Caco-2 (cell line): ENCODE measurements around the gene PTGR1. TPM values are rescaled to one million over a fixed set of nuclear protein-coding genes. Genes with fewer than 3 reads are reported as not detected.

Source experiments
- BruUV-seq: library from RNA; stranded (reverse); fragments of 400-500 nt; replicated peaks from 2 replicates; lab custom pipeline; 2021; lab: Mats Ljungman, UMichigan
- CTCF ChIA-PET: fragments of 300-600 bp; sonication (Branson Sonifier 250); formaldehyde crosslinking; loops from one replicate; lab custom pipeline; 2022; ENCODE audit warnings: antibody characterized with exemption; lab: Charles Lee
- POLR2A ChIA-PET: fragments of 300-600 bp; sonication (Branson Sonifier 250); formaldehyde crosslinking; loops from one replicate; lab custom pipeline; 2022; ENCODE audit warnings: antibody characterized with exemption; lab: Charles Lee
- DNase-seq, 2 experiments: peaks; one replicate each; pipeline versions ENCODE4 v3.0.0 to v3.0.0-alpha.2; 2020 to 2022
- H3K27me3 ChIP-seq: replicated peaks from 2 replicates; pipeline ENCODE4 v1.6.0; 2011; ENCODE audit warnings: low read length; ENCODE audit not compliant: control insufficient read depth, insufficient read depth
- H3K36me3 ChIP-seq: 2 replicates; pipeline ENCODE4 v1.5.1; 2011; ENCODE audit warnings: low read length; ENCODE audit not compliant: control insufficient read depth, insufficient read depth
- H3K4me1 ChIP-seq: fragments of 250-450 bp; sonication (Bioruptor Pico); 2 replicates; pipeline ENCODE4 v1.5.1; 2020; ENCODE audit warnings: mild to moderate bottlenecking
- H3K4me3 ChIP-seq: 2 replicates; pipeline ENCODE4 v1.5.1; 2011; ENCODE audit warnings: low read depth, mild to moderate bottlenecking, control low read depth, low read length
- H3K9me3 ChIP-seq: fragments of 250-450 bp; sonication (Bioruptor Pico); 2 replicates; pipeline ENCODE4 v1.5.1; 2020; ENCODE audit warnings: mild to moderate bottlenecking, moderate library complexity
- H3K27ac Mint-ChIP-seq: one replicate; pipeline ENCODE4 v1.8.0; 2022; ENCODE audit warnings: mixed read lengths; ENCODE audit not compliant: unreplicated experiment
- H3K27me3 Mint-ChIP-seq: one replicate; pipeline ENCODE4 v1.8.0; 2022; ENCODE audit warnings: mixed read lengths; ENCODE audit not compliant: insufficient read depth, unreplicated experiment
- H3K36me3 Mint-ChIP-seq: one replicate; pipeline ENCODE4 v1.8.0; 2022; ENCODE audit warnings: mild to moderate bottlenecking, mixed read lengths; ENCODE audit not compliant: insufficient read depth, unreplicated experiment
- H3K4me1 Mint-ChIP-seq: one replicate; pipeline ENCODE4 v1.8.0; 2022; ENCODE audit warnings: low read depth, mixed read lengths; ENCODE audit not compliant: unreplicated experiment
- H3K4me3 Mint-ChIP-seq: one replicate; pipeline ENCODE4 v1.8.0; 2022; ENCODE audit warnings: mild to moderate bottlenecking, moderate library complexity, mixed read lengths; ENCODE audit not compliant: unreplicated experiment
- H3K9me3 Mint-ChIP-seq: one replicate; pipeline ENCODE4 v1.8.0; 2022; ENCODE audit warnings: mixed read lengths; ENCODE audit not compliant: unreplicated experiment
- CTCF ChIP-seq, 2 experiments: fragments of 200-600 bp in 1 of 2; IDR thresholded peaks; 1 replicate in 1 of 2; 2 replicates in 1 of 2; pipeline versions ENCODE4 v1.5.1 to v1.8.0; 2011 to 2022; ENCODE audit warnings: antibody characterized with exemption in 1 of 2, control low read depth in 1 of 2, inconsistent platforms in 1 of 2, low read depth in 1 of 2, low read length in 1 of 2, mild to moderate bottlenecking in 1 of 2, moderate library complexity in 1 of 2; ENCODE audit not compliant: insufficient read depth in 1 of 2, severe bottlenecking in 1 of 2, unreplicated experiment in 1 of 2
- intact Hi-C: fragments of 100-400 bp; cut with micrococcal nuclease; formaldehyde crosslinking; loops from one replicate; pipeline ENCODE4 v1.10.0; 2022; ENCODE audit not compliant: unreplicated experiment
- total RNA-seq: library from RNA; stranded (reverse); gene quantifications from 2 replicates; pipeline ENCODE4 v1.2.3, GENCODE V29; 2022

Gene PTGR1
- total RNA-seq, 1 experiment from 2014 or later: 55.3 TPM

- intact Hi-C loops: no loop called here
- Mint-ChIP-seq H3K9me3 (peaks cover 21% of the 10 kb centered on the region), H3K27ac (no peak within 1 kb of the TSS), H3K4me1 (no peaks in the 10 kb centered on the region), H3K4me3 (no peak within 1 kb of the TSS), H3K36me3 (no peaks in the 10 kb centered on the region), H3K27me3 (no peaks in the 10 kb centered on the region)
- Histone ChIP-seq H3K27me3 (no peaks in the 10 kb centered on the region), H3K9me3 (peaks cover 4% of the 10 kb centered on the region; the same call in 1 of the 2 replicates), H3K4me1 (no peaks in the 10 kb centered on the region), H3K4me3 (no peak within 1 kb of the TSS), H3K36me3 (no peaks in the 10 kb centered on the region)
- DNase-seq: no peak
- ChIA-PET POLR2A (no interaction called here), CTCF (no interaction called here)
- no peak for TF ChIP-seq CTCF (IDR thresholded peaks at IDR 0.05; ENCODE audit: insufficient read depth in 1 of 2, low read depth in 1 of 2, low read length in 1 of 2, severe bottlenecking in 1 of 2, unreplicated experiment in 1 of 2)
- no TSS peak for BruUV-seq
These were observed 74.1 kb downstream of the PTGR1 start, which contains the start of gene ZNF483 for GRCh38 chr9:111525056-111525977. TSS of gene ZNF483 (plus strand) at chr9:111525179. CDS start at chr9:111527396, 2,217 bp downstream.

- ChIA-PET POLR2A (no interaction called here), CTCF (no interaction called here)
- no TSS peak for BruUV-seq
- DNase-seq: no peak
- no peaks in the 10 kb centered on the region for H3K27me3 ChIP-seq
- Mint-ChIP-seq H3K27ac (no peak overlapping the region), H3K4me3 (no peak overlapping the region), H3K27me3 (no peaks in the 10 kb centered on the region), H3K4me1 (no peaks in the 10 kb centered on the region), H3K9me3 (peaks cover 28% of the 10 kb centered on the region), H3K36me3 (no peaks in the 10 kb centered on the region)
- H3K36me3 ChIP-seq: no peaks in the 10 kb centered on the region
- H3K4me3 ChIP-seq: no peak overlapping the region
- no peak for TF ChIP-seq CTCF (IDR thresholded peaks at IDR 0.05; ENCODE audit: insufficient read depth in 1 of 2, low read depth in 1 of 2, low read length in 1 of 2, severe bottlenecking in 1 of 2, unreplicated experiment in 1 of 2)
- no peaks in the 10 kb centered on the region for H3K4me1 ChIP-seq
- peaks cover 4% of the 10 kb centered on the region; the same call in 1 of the 2 replicates for H3K9me3 ChIP-seq
- intact Hi-C loops: no loop called here
These were observed 74.8 kb downstream of the PTGR1 start for GRCh38 chr9:111524731-111525055.

GRCh38 chr9:111516061-111516465 lies 83.4 kb downstream of the PTGR1 start:
- POLR2A ChIA-PET: no interaction called here
- Mint-ChIP-seq H3K9me3 (peaks cover 37% of the 10 kb centered on the region), H3K4me1 (no peaks in the 10 kb centered on the region), H3K36me3 (no peaks in the 10 kb centered on the region), H3K27ac (no peak overlapping the region), H3K4me3 (no peak overlapping the region), H3K27me3 (no peaks in the 10 kb centered on the region)
- no peak for TF ChIP-seq CTCF (IDR thresholded peaks at IDR 0.05; ENCODE audit: insufficient read depth in 1 of 2, low read depth in 1 of 2, low read length in 1 of 2, severe bottlenecking in 1 of 2, unreplicated experiment in 1 of 2)
- no peaks in the 10 kb centered on the region for H3K27me3 ChIP-seq
- peak in 1 of 2 experiments; percentile 41 for DNase-seq
- intact Hi-C loops: no loop called here
- no TSS peak for BruUV-seq
- no peaks in the 10 kb centered on the region for H3K9me3 ChIP-seq
- no peaks in the 10 kb centered on the region for H3K4me1 ChIP-seq
- H3K36me3 ChIP-seq: no peaks in the 10 kb centered on the region
- H3K4me3 ChIP-seq: no peak overlapping the region
- CTCF ChIA-PET: no interaction called here
